HG02938 (cell line): ENCODE results near the gene ATP8A2.

ENCODE experiments used
- ATAC-seq: cut with Tn5 transposase; IDR thresholded peaks from one replicate; pipeline ENCODE4 v1.9.1; 2021; ENCODE audit warnings: mild to moderate bottlenecking, moderate library complexity; ENCODE audit not compliant: unreplicated experiment

The ATP8A2 gene

GRCh38 chr13:25874064-25874737, 502.4 kb downstream of the ATP8A2 start:
- ATAC-seq, result no peak

- no peak for ATAC-seq
Observed at GRCh38 chr13:25874907-25875306, 503.1 kb downstream of the ATP8A2 start.

- no peak for ATAC-seq
Observed at GRCh38 chr13:25876247-25876646, 504.5 kb downstream of the ATP8A2 start.

- ATAC-seq, result no peak
Observed at GRCh38 chr13:25879466-25879865, 507.7 kb downstream of the ATP8A2 start.

GRCh38 chr13:25881136-25881926, 509.6 kb downstream of the ATP8A2 start:
- ATAC-seq, result no peak

GRCh38 chr13:25881971-25882451, 510.2 kb downstream of the ATP8A2 start:
- ATAC-seq, result no peak

- ATAC-seq, result no peak
Observed at GRCh38 chr13:25882466-25883357, 510.9 kb downstream of the ATP8A2 start.

- ATAC-seq, result no peak
Observed at GRCh38 chr13:25885418-25885817, 513.6 kb downstream of the ATP8A2 start.

- no peak for ATAC-seq
Observed at GRCh38 chr13:25886438-25887214, 514.9 kb downstream of the ATP8A2 start.

- ATAC-seq, result no peak
Observed at GRCh38 chr13:25887962-25888655, 516.3 kb downstream of the ATP8A2 start.

GRCh38 chr13:25890671-25891212, 519.0 kb downstream of the ATP8A2 start:
- no peak for ATAC-seq

- no peak for ATAC-seq
Observed at GRCh38 chr13:25898991-25899390, 527.2 kb downstream of the ATP8A2 start.

- no peak for ATAC-seq
Observed at GRCh38 chr13:25899464-25899863, 527.7 kb downstream of the ATP8A2 start.

GRCh38 chr13:25899952-25900351, 528.2 kb downstream of the ATP8A2 start:
- no peak for ATAC-seq

GRCh38 chr13:25901460-25902376, 529.9 kb downstream of the ATP8A2 start:
- peak; percentile 97 for ATAC-seq

- no peak for ATAC-seq
Observed at GRCh38 chr13:25902455-25902854, 530.7 kb downstream of the ATP8A2 start.

GRCh38 chr13:25902891-25903341, 531.1 kb downstream of the ATP8A2 start:
- no peak for ATAC-seq

GRCh38 chr13:25904830-25905229, 533.1 kb downstream of the ATP8A2 start:
- ATAC-seq, result no peak
